ENCODE data around the gene ZNF593OS. TPM values are rescaled to one million over a fixed set of nuclear protein-coding genes. Genes with fewer than 3 reads are reported as not detected.
A peak's percentile ranks its signal among the peaks of the same experiment; 100 is the strongest.

The ZNF593OS gene
- total and polyA plus RNA-seq, 2 experiments from 2014 or later = 3.4 TPM; not detected in 1

GRCh38 chr1:26164861-26165842 lies 6.5 kb downstream of the ZNF593OS start:
- TF ChIP-seq CTCF (IDR thresholded peaks at IDR 0.05; ENCODE audit: low read depth, low read length) = no peak
- no peaks in the 10 kb centered on the region for H3K27me3 ChIP-seq

GRCh38 chr1:26164036-26164860 lies 7.4 kb downstream of the ZNF593OS start:
- peak; percentile 37 to 79 for DNase-seq (ENCODE audit: low read depth in 1 of 2, low spot score in 1 of 2)
- Histone ChIP-seq H3K9me3 (ENCODE audit: low read depth) (no peaks in the 10 kb centered on the region), H3K4me1 (ENCODE audit: low read depth) (peaks cover 31% of the 10 kb centered on the region), H3K27me3 (no peaks in the 10 kb centered on the region), H3K4me3 (peak overlapping the region; percentile 30), H3K27ac (peak overlapping the region; percentile 75), H3K36me3 (no peaks in the 10 kb centered on the region)
- peak; percentile 43 for TF ChIP-seq CTCF (IDR thresholded peaks at IDR 0.05; ENCODE audit: low read depth, low read length)

More at GRCh38 chr1:26164861-26165842, 6.5 kb downstream of the ZNF593OS start:
- H3K27ac ChIP-seq = peak overlapping the region; percentile 75
- no peaks in the 10 kb centered on the region for H3K36me3 ChIP-seq
- DNase-seq (ENCODE audit: low read depth in 1 of 2, low spot score in 1 of 2) = no peak
- peak overlapping the region; percentile 30 for H3K4me3 ChIP-seq
- no peaks in the 10 kb centered on the region for H3K9me3 ChIP-seq (ENCODE audit: low read depth)
- H3K4me1 ChIP-seq (ENCODE audit: low read depth) = peaks cover 24% of the 10 kb centered on the region

- no peak for DNase-seq (ENCODE audit: low read depth in 1 of 2, low spot score in 1 of 2)
- H3K9me3 ChIP-seq (ENCODE audit: low read depth) = no peaks in the 10 kb centered on the region
- no peaks in the 10 kb centered on the region for H3K27me3 ChIP-seq
- no peaks in the 10 kb centered on the region for H3K36me3 ChIP-seq
- TF ChIP-seq CTCF (IDR thresholded peaks at IDR 0.05; ENCODE audit: low read depth, low read length) = no peak
- peak overlapping the region; percentile 30 for H3K4me3 ChIP-seq
- no peak overlapping the region for H3K27ac ChIP-seq
- peaks cover 37% of the 10 kb centered on the region for H3K4me1 ChIP-seq (ENCODE audit: low read depth)
Measured at GRCh38 chr1:26163684-26164035, 8.0 kb downstream of the ZNF593OS start.

- Histone ChIP-seq H3K36me3 (no peaks in the 10 kb centered on the region), H3K4me1 (ENCODE audit: low read depth) (peaks cover 48% of the 10 kb centered on the region), H3K27me3 (no peaks in the 10 kb centered on the region), H3K9me3 (ENCODE audit: low read depth) (no peaks in the 10 kb centered on the region), H3K27ac (no peak overlapping the region), H3K4me3 (peak overlapping the region; percentile 21)
- no peak for TF ChIP-seq CTCF (IDR thresholded peaks at IDR 0.05; ENCODE audit: low read depth, low read length)
- no peak for DNase-seq (ENCODE audit: low read depth in 1 of 2, low spot score in 1 of 2)
Measured at GRCh38 chr1:26162220-26162709, 9.4 kb downstream of the ZNF593OS start.

- TF ChIP-seq CTCF (IDR thresholded peaks at IDR 0.05; ENCODE audit: low read depth, low read length) = peak; percentile 4
- Histone ChIP-seq H3K4me3 (peak overlapping the region; percentile 21), H3K36me3 (no peaks in the 10 kb centered on the region), H3K27me3 (no peaks in the 10 kb centered on the region), H3K4me1 (ENCODE audit: low read depth) (peaks cover 54% of the 10 kb centered on the region), H3K9me3 (ENCODE audit: low read depth) (no peaks in the 10 kb centered on the region), H3K27ac (peak overlapping the region; percentile 32)
- peak; percentile 57 to 84 for DNase-seq (ENCODE audit: low read depth in 1 of 2, low spot score in 1 of 2)
Measured at GRCh38 chr1:26161415-26162219, 10.0 kb downstream of the ZNF593OS start.
